Coronary artery (tissue), 2 donors: Measurements from ENCODE around the gene XAGE3.

Experiments
- DNase-seq: peaks from one replicate; pipeline ENCODE4 v3.0.0-alpha.2; 2017; ENCODE audit warnings: low spot score
- H3K27ac ChIP-seq, 2 donors: fragments of 200-600 bp; sonication (generic); one replicate each; pipeline ENCODE4 v1.5.1; 2016 to 2019
- H3K4me3 ChIP-seq: fragments of 200-600 bp; sonication (generic); 2 replicates; pipeline ENCODE4 v1.5.1; 2016; ENCODE audit warnings: mild to moderate bottlenecking, moderate library complexity
- CTCF ChIP-seq: fragments of 200-600 bp; sonication (generic); IDR thresholded peaks from one replicate; pipeline ENCODE4 v1.5.1; 2019; ENCODE audit warnings: antibody characterized with exemption

XAGE3 gene

DNA sequence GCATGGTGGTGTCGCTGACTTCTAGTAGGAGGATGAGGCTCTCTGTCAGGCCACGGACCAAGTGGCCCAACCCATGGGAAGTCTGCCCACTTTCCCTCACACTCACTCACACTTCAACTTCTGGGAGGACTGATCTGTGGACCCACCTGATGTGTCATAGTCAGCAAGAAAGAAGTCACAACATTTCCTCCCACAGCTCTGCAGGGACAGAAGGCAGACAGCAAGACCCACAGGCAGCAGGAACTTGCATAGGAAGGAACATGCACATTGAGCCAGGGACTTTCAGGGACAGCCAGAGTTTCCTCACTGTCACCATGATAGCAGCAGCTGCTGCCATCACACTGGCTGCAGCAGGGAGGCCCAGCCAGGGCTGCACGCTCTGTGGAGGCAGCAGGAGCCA is 37.3 kb downstream of the XAGE3 start:
- H3K27ac ChIP-seq = no peak overlapping the region
- TF ChIP-seq CTCF = no peak
- no peak overlapping the region for H3K4me3 ChIP-seq
- no peak for DNase-seq

GRCh38 chrX:52824608-52825007 is 43.3 kb downstream of the XAGE3 start:
- no peak for TF ChIP-seq CTCF
- Histone ChIP-seq H3K4me3 (no peak overlapping the region), H3K27ac (no peak overlapping the region)
- no peak for DNase-seq

DNA sequence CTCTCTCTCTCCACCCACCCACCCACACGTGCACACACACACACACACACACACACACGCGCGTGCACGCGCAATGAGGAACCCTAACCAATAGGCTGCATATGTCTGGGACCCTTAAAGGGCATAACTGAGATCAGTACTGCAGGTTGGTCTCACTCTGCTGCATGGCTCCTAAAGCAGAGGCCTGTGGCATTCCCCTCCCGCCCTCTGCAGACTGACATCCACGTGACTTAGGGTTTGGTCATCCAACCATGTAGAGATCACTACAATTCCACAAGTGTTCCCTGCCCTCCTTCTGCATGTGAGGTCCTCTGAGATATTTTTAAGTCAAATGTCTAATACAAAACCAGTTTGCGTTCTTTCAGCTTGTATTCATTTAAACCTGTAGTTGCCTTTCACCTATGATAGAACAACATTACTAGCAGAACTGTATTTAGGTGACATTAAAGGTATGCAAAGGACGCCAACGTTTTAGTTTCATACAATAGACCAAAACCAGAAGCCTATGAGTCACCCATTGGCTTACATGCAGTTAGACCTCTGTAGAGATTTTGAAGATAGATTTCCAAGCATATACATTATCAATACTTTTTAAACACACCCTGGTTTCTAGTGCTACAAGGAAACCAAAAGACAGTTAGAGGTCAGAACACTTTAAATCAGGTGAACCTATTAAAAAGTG is 46.7 kb downstream of the XAGE3 start:
- no peak for DNase-seq
- no peak overlapping the region for H3K4me3 ChIP-seq
- TF ChIP-seq CTCF = no peak
- H3K27ac ChIP-seq = no peak overlapping the region

- TF ChIP-seq CTCF = no peak
- DNase-seq = no peak
- Histone ChIP-seq H3K4me3 (no peak overlapping the region), H3K27ac (no peak overlapping the region)
These were observed 48.1 kb downstream of the XAGE3 start for GRCh38 chrX:52819788-52820187.
